ENCODE data around the gene TIGD2.
"Not testable (repeated sequence)": the region's sequence is repeated elsewhere in the genome, so short reads cannot be mapped to it uniquely, and the experiment has no call there.

TIGD2 gene

DNA sequence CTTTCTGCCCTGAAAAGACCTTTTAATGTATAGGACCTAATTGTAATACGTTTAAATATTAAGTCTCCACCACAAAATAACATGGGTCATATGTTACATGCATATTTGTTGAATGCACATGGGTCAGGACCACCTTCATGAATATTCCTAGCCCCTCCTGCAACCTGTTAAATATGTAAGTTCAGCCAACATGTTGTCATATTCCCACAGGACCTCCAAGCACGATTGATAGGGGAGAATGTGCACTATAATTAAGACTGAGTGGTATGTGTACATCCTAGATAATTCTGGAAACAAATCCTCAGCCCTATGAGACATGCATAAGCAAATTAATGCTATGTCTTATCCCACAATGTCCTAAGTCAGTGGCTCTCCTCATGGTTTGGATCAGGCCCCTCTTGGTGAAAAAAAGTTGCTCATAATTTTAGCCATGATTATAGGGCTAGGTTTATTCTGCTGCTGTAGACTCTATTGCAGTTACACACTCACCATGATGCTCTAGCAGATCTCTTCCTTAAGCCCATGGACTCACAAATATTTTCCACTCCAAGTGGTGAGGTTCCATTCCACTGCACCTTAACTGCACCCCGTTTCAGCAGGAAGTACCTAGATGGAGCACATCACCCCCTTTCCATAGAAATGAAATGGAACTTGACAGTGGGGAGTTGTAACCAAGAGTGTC is 10.2 kb downstream of the TIGD2 start:
- no peak for DNase-seq

DNA sequence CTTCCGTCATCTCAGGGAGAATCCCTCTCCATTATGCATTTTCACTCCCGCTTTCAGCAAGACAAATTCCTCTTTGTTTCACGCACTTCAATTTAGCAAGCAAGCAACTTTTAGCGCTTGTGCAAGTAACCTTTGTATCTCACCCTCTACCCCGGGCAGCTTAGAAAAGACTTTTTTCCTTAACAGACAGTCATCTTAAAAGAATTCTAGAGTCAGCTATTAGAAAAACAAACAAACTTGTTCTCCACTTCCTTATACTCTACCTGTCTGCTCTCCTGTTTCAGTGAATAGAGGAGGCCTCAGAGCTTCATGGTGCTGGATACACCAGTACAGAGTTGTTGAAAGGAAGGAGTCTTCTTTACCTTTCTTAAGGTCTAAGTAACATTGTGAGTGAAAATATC is 12.1 kb downstream of the TIGD2 start:
- peak; percentile 93 for DNase-seq

DNA sequence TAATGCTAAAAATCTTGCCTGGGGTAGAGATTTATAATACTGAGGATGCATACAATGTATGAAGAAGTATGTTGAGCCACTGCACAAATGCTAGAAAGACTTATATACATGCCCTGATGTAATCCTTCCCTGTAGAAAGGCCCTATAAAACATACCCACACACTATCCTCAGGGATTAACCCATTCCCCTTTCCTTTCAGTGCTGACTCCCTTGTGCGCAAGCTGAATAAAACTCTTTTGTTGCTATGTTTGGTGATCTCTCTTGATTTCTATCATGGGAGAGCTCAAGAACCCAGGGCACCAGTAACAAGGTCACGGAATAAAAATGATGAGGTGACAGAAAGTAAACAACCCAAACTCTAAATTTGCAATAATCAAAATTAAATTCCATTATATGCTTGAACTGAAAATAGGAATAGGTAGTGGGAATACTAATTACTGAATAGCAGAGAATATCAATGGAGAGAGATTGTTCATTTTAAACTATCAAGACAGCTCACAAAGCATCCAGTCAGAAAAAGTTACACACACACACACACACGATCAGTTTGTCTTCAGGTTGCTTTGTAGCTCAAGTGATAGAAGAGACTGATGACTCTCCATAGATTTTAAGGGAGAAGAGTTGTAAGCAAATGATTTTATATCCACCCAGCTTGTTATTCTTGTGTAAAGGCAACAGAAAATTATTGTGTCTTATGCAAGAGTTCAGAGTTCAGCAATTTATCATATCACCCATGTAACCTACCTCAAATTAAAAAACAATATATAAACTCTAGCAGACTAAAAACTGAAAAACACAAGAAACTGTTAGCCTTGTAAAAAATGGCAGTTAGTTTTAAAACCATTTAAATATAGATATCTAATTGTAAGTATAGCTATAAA is 14.8 kb downstream of the TIGD2 start:
- DNase-seq = no peak

DNA sequence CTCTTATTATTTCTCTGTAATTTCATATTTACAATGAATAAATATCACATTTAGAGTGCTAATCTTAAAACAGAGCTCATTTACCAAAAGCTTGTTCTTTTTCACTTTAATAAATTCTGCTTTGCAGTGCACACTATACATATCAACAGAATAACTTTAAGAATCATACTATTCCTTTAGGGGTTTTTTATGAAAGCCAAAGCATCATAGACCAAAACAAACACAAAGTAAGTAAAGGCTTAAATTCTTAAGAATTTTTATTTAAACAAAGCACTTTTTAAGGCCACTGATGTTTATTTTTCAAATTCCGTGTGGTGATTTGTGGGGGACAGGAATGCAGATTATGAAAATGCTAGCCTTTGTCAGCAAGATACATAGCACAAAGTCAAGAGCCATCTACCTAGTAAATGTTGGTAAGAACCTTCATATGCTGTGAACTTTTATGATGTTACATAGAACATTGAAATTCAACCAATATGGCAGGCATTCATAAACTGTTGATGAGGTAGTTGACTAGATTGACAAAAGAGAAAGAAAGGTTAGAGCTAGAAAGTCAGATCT is 17.8 kb downstream of the TIGD2 start:
- no peak for DNase-seq

DNA sequence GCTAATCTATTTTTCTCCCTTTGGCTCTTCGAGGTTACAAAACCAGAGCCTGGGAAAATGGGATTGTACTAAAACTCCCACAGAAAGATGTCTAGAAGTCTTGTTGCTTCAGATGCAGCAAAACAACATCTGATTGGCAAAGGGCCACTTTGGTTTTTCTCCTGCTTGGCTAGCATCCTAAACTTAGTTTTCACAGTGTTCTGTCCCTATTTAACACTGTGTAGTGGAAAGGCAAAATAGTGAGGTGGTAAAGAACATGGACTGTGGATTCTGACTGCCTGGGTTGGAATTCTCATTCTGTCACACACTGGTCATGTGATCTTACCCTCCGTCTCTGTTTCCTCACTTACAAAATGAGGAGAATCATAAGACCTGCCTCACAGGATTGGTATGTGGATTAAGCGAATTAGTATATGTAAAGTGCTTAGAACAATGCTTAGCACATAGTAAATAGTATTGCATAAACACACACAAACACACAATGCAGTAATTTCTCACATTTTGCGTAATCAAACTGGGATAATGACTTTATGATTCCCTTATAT is 23.5 kb downstream of the TIGD2 start:
- DNase-seq = peak; percentile 24

DNA sequence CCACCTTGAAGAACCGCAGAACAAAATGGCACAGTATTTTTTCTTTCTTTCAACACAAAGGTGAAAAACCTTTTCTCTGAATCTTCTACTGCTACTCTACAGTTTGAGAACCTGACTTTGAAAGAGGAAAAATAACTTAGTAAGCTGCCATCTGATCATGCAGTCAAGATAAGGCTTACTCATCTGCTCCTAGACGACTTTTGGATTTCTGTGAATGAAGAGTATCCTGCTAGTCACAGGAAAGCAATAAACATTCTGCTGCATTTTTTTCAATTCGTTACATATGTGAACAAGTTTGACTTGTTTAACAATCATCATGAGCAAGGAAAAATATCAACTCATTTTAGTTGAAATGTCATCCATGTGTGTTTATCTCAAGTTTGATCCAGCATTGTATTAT is 25.2 kb downstream of the TIGD2 start:
- DNase-seq = no peak

DNA sequence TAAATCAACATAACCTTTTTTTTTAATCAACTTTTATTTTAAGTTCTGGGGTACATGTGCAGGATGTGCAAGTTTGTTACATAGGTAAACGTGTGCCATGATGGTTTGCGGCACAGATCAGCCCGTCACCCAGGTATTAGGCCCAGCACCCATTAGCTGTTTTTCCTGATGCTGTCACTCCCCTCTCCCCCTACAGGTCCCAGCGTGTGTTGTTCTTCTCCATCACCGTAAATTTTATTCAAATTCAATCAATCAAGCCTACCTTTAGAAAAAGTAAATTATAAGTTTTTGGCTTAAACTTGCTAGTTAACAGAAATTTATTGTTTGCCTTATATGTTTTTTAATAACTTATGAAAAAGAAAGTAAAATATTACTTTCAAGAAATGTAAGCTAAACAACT is 25.9 kb downstream of the TIGD2 start:
- DNase-seq = no peak

DNA sequence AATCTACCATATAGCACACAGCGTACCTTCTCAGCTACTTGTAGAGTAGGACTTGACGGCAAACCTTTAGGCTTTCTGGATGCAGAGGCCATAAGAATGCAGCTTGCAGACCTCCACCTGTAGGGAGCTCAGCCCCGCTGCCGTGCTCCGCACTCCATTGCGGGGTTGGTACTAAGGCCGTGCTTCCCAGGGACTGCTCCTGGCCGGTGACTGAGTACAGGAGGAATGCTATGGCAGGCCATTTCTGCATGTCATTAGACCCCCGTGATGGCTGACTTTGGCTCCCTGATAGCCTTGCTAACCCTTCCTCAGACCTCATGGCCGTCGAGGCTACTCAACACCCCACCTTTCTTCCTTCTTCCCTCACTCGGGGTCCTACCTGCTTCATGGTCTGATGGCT is 26.4 kb downstream of the TIGD2 start:
- no peak for DNase-seq

DNA sequence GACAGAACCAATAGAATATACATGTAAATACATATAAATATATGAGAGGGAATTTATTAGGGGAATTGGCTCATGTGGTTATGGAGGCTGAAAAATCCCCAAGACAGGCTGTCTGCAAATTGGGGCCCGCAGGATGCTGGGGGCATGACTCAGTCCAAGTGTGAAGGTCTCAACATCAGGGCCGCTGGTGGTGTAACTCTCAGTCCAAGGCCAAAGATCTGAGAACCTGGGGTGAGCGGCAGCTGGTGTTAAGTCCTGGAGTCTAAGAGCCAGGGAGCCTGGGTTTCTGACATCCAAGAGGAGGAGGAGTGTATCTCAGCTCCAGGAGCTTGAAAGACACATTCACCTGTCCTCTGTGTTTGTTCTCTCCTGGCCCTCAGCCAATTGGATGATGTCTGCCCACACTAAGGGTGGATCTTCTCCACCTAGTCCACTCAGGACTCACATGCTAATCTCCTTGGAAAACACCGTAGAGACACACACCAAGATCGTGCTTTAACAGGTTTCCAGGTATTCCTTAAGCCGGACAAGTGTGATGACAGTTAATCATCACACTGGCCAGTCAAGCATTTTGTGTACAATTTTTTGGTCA is 28.9 kb downstream of the TIGD2 start:
- DNase-seq = no peak

DNA sequence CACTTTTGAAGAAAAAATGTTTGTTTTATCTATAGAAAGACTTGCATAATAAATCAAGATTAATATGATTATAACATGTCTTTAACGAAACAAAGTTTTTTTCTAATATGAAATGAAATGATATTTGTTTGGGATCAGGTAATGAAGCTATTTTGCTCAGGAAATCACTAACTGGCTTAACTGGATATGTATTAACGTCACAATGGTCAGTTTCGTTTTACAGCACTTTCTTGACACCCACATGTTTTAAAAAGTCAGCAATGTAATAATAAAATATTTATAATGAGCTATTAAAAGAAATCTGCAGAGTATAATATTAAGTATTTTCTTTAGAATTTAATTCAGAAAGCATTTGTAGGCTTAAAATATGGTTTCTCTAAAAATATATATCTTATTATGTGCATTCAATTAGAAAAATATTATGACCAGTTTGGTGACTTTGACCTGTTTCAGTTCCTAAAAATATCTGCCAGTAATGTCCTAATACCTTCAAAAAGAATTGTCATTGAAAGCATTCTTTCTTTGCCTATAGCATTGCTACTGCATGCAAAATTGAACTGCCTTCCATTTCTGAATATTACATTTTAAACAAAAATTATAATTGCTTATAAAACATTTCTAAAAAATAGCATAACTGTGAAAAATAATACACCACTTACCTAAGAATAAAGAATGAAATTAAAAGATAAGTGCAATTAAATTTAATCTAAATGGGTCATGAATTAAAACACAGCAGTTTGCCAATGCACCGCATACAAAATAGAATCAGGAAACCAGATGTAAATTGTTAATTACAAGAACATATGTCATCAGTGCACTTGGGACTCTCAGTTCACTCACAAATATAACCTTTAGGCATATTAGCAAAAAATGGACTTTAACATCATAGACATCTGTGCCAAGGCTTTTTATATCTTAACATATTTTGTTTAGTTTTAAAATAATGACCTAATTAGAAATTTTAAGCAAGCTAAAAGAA is 31.6 kb downstream of the TIGD2 start:
- no peak for DNase-seq

DNA sequence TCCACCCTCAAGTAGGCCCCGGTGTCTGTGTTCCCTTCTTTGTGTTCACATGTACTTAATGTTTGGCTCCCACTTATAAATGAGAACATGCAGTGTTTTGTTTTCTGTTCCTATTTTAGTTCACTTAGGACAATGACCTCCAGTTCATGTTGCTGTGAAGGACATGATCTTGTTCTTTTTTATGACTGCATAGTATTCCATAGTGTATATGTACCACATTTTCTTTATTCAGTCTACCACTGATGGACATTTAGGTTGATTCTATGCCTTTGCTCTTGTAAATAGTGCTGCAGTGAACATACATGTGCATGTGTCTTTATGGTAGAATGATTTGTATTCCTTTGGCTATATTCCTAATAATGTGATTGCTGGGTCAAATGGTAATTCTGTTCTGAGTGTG is 33.3 kb downstream of the TIGD2 start:
- not testable (repeated sequence) for DNase-seq

DNA sequence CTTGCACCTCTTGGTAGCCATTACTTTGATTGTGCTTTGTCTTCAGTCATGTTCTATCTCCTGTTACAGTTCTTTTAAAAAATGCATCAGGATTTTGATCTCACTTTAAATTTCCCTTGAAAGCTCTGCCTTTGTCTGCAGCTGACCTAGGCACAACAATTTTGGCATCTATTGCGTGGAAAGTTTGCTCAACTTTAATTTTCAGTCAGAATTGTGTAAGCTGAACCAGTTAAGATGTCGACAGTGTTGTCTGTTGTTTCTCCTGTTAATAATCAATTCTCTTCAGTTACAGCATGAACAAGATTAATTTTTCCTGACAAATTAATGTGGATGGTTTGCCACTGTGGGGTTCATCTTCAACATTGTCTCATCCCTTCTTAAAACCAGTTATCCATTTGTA is 34.9 kb downstream of the TIGD2 start:
- DNase-seq = no peak

DNA sequence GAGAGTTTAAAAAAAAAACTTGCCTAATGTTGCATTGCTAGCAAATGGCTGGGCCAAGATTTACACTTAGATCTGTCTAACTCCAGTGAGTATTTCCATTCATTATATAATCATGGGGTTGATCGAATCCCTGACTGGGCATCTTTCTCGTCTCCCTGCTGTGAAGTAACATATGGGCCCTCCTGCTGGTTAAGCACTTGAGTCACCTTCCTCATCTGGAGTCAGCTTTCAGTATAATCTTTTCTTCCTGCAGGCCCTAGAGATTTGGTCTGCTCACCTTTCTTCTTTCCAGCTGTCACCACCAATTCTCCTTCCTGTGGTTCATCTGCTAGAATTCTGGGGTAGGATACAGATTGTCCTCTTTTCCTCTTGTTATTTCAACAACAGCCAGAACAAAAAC is 41.6 kb downstream of the TIGD2 start:
- no peak for DNase-seq

DNA sequence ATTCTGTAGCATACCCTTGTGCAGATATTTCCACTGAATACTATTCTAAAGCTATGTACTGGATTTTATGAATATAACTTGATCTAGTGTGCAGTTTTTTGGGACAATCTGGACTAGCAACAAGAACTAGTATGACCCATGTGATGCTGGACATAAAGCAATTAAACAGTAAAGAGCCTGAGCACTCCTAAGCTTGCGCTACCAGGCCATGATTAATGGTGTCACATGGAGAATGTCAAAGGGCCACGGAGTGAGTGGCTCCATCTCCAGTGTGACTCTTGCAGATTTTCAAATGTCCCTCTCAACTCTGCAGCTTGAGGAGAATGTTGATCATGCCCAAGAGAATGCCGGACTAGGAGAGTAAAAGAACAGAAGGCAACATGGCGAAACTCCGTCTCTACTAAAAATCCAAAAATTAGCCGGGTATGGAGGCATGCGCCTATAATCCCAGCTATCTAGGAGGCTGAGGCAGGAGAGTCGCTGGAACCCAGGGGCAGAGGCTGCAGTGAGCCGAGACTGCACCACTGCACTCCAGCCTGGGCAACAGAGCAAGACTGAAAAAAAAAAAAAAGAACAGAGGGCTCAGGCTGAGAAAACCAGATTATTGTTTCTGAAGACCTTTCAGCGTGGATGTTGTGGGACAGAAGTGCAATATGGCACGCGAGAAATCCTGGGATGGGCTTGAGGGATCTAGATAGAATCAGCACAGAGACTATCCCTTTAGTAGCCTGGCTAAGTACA is 45.0 kb downstream of the TIGD2 start:
- no peak for DNase-seq

DNA sequence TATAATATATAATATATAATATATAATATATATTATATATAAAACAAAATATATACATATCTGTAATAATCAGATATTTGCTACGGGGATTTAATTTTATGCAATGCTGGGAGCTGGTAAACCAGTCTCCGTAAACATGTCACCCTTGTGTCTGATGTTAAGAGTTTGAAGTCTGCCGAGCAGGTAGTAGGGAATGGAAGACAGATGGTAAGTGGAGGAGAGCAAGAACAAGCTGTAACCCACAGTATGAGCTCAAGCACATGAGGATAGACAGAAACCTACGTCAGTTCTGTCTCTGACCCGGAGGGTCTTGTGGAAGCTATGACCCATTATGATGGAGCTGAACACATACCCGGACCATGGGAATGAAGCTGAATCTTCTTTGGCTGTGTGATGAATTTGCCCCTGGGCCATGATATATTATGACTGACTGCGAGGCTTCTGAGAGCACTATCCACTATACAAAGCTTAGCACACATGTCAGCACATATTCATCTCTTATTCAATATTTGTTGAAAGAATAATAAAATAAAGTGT is 46.2 kb downstream of the TIGD2 start:
- DNase-seq = no peak

DNA sequence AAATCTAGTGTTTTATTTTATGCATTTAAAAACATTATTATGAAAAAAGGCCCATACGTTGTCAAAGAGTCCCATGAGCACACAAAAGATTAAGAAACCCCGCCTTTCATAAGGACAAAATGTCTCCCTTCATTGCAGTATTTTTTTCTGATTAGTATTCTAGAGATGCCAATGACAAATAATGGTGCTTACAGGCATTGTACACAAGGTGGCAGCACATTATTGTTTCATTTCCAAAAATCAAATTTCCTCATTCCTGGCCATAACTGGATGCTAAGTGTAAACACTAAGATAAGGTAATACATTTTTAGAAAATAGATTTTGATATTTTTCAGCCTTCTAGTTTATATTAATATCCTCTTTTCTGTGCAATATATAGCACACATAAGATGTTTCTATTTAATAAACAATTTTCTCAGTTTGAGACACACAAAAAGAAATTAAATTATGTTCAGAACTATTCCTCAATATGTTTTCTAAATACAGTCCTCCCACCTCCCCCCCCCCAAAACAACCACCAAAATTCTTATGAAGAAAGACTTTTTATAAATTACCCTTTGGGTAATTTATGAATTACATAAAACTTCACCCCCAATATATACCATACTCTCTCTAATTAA is 47.7 kb downstream of the TIGD2 start:
- DNase-seq = peak; percentile 67

DNA sequence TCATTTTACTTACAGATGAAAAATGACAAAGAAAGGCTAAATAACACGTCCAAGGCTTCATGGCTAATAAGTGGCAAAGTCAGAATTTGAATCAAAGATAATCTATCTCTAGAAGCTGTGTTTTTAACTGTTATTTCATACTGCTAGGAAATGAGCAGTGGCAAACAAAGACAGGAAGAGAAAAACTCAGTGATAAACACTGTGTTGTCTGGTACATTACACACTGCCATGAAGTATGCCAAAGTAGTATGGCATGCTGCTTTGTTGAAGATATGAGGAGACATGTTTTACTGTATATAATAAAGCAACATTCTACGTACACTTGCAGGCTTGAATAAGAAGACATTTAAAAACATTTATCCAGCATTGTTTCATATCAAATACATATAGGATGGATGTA is 49.5 kb downstream of the TIGD2 start:
- DNase-seq = no peak

DNA sequence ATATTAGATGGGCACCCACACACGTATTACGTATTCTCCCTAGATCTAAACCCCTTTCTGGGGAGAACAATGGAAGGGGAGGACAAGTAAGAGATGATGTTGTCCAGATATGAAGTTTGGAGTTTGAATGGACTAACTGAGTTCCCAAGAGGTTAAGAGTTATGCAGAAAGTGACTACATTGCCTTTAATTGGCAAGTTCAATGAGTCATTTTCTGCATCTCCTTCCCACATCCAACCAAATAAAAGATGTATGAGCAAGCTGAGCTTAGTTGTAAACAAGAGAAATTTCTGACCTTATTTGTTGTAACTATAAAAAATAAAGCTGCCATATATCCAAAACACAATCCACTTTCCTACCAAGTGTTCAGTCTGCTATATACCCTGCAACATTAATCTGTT is 50.5 kb downstream of the TIGD2 start:
- no peak for DNase-seq

DNA sequence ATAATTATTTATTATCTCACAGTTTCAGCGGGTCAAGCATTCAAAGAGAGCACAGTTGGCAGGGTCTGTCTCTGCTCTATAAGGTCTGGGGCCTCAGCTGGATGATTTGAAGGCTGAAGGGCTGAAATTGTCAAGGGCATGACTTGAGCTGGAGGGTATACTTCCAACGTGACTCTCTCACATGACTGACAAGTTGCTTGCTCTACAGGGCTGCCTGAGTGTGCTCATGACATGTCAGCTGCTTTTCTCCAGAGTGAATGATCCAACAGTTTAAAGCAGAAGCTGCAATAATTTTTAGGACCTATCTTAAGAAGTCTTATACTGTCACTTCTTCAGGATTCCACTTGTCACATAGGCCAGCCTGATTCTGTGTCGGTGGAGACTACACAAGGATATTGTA is 51.2 kb downstream of the TIGD2 start:
- no peak for DNase-seq

DNA sequence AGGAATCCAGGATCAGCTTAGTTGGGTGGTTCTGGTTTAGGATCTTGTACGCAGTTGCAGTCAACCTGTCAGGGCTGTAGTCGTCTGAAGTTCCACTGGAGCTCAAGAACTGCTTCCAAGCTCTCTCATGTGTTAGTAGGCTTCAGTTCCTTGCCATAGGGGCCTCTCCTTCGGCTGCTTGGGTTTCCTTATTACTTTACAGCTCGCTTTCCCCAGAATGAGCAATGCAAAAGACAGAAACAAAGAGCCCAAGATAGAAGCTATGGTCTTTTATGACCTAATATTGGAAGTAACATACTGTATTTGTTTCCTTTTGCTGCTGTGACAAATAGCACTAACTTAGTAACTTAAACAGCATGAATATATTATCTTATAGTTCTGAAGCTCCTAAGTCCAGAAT is 51.7 kb downstream of the TIGD2 start:
- no peak for DNase-seq

DNA sequence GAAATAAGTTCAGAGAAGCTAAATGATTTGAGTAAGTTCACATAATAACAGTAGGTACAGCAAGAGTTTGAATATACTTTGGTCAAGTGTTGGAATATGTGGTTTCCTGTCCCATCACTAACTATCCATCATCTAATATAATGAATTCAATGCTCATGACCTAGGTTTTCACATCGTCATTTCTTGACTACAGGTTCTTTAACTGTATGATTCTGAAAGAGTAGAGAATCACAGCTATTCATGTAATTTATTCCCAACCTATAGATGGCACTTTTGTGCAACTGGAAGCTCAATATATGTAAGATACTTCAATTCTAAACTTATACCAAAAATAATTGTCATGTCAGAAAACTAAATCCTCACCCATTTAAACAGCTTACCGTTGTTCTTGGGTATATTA is 53.1 kb downstream of the TIGD2 start:
- DNase-seq = no peak
